A549 (cell line): ENCODE data around the gene SUSD3. TPM values are rescaled to one million over a fixed set of nuclear protein-coding genes. Genes with fewer than 3 reads are reported as not detected.

ENCODE experiments used
- ATAC-seq, 2 experiments: fragments of 200-7000 bp in 1 of 2; fragments of >200 bp in 1 of 2; cut with Nextera tagmentation in 1 of 2; cut with Tn5 transposase in 1 of 2; 3 replicates each; pipeline versions ENCODE4 v1.8.0 to v1.9.1; 2018 to 2020; ENCODE audit warnings: mild to moderate bottlenecking in 1 of 2, moderate library complexity in 1 of 2
- CTCF ChIA-PET: fragments of 300-600 bp; sonication (Branson Sonifier 250); formaldehyde crosslinking; extraction: SDS; loops from one replicate; lab custom pipeline; 2021; ENCODE audit warnings: antibody characterized with exemption, inconsistent platforms; lab: Yijun Ruan, JAX
- POLR2A ChIA-PET: fragments of 350-600 bp; formaldehyde crosslinking; extraction: SDS; loops from one replicate; lab custom pipeline; 2021; ENCODE audit warnings: antibody characterized with exemption, inconsistent platforms; lab: Yijun Ruan, JAX
- DNase-seq, 2 experiments: peaks; one replicate each; pipeline versions ENCODE4 v3.0.0 to v3.0.0-alpha.2; 2011 to 2016; ENCODE audit warnings: low read depth in 1 of 2, low spot score in 1 of 2
- FAIRE-seq: peaks from 2 replicates; lab custom pipeline; 2011; peaks lifted over from hg19 to GRCh38; lab: Jason Lieb, UNC
- H3K27ac ChIP-seq, 2 experiments: fragments of >200 bp; sonication (Bioruptor Twin); formaldehyde crosslinking; 3 replicates each; pipeline ENCODE4 v1.5.1; 2016 to 2017
- H3K4me1 ChIP-seq: fragments of >200 bp; sonication (Bioruptor Twin); formaldehyde crosslinking; 3 replicates; pipeline ENCODE4 v1.6.1; 2016
- H3K4me2 ChIP-seq: fragments of >200 bp; sonication (Bioruptor Twin); formaldehyde crosslinking; 3 replicates; pipeline ENCODE4 v1.6.1; 2016
- H3K4me3 ChIP-seq: fragments of >200 bp; sonication (Bioruptor Twin); formaldehyde crosslinking; 3 replicates; pipeline ENCODE4 v1.5.1; 2016
- H3K9me3 ChIP-seq: fragments of >200 bp; sonication (Bioruptor Twin); formaldehyde crosslinking; 3 replicates; pipeline ENCODE4 v1.6.1; 2016
- ATOH8 ChIP-seq: fragments of 250-450 bp; sonication (Bioruptor Pico); IDR thresholded peaks from 2 replicates; pipeline ENCODE4 v1.5.0; 2020; ENCODE audit warnings: low read depth, mild to moderate bottlenecking, moderate library complexity
- CBX2 ChIP-seq: fragments of 200-600 bp; sonication (generic); IDR thresholded peaks from 2 replicates; pipeline ENCODE4 v1.6.1; 2016; ENCODE audit warnings: low read depth, mild to moderate bottlenecking, borderline replicate concordance
- CHD4 ChIP-seq: fragments of 200-600 bp; sonication (generic); IDR thresholded peaks from 2 replicates; pipeline ENCODE4 v1.6.1; 2016; ENCODE audit warnings: antibody characterized with exemption, mild to moderate bottlenecking, borderline replicate concordance
- EHMT2 ChIP-seq: fragments of 200-600 bp; sonication (generic); IDR thresholded peaks from 2 replicates; pipeline ENCODE4 v1.6.1; 2016; ENCODE audit warnings: antibody characterized with exemption, low read depth, mild to moderate bottlenecking, moderate library complexity
- ELK1 ChIP-seq: fragments of 150-350 bp; IDR thresholded peaks from 2 replicates; pipeline ENCODE4 v1.6.1; 2014; ENCODE audit warnings: low read depth, mild to moderate bottlenecking, low read length
- FOSB ChIP-seq: fragments of 250-450 bp; sonication (Bioruptor Pico); IDR thresholded peaks from 2 replicates; pipeline ENCODE4 v1.5.0; 2020; ENCODE audit warnings: mild to moderate bottlenecking, moderate library complexity
- FOSL2 ChIP-seq, 2 experiments: fragments of 450-650 bp in 1 of 2; fragments of >200 bp in 1 of 2; sonication (Bioruptor Twin) in 1 of 2; formaldehyde crosslinking; IDR thresholded peaks; 2 replicates each; pipeline versions ENCODE4 v1.5.0 to v1.6.1; 2016 to 2020; ENCODE audit warnings: mild to moderate bottlenecking in 1 of 2, moderate library complexity in 1 of 2
- HES2 ChIP-seq: fragments of >200 bp; sonication (Bioruptor Twin); formaldehyde crosslinking; IDR thresholded peaks from 2 replicates; pipeline ENCODE4 v1.6.1; 2016
- HOXA7 ChIP-seq: fragments of 250-450 bp; sonication (Bioruptor Pico); IDR thresholded peaks from 2 replicates; pipeline ENCODE4 v1.5.0; 2020; ENCODE audit warnings: mild to moderate bottlenecking, moderate library complexity
- JUNB ChIP-seq: fragments of >200 bp; sonication (Bioruptor Twin); formaldehyde crosslinking; IDR thresholded peaks from 2 replicates; pipeline ENCODE4 v1.6.1; 2016
- MAFK ChIP-seq: fragments of 450-650 bp; IDR thresholded peaks from 2 replicates; pipeline ENCODE4 v1.6.1; 2014; ENCODE audit not compliant: partially characterized antibody
- MAZ ChIP-seq: fragments of 150-350 bp; IDR thresholded peaks from 2 replicates; pipeline ENCODE4 v1.6.1; 2014; ENCODE audit warnings: antibody characterized with exemption, low read depth, low read length, borderline replicate concordance
- NFE2L2 ChIP-seq: fragments of 150-350 bp; conservative IDR thresholded peaks from 2 replicates; pipeline ENCODE4 v1.6.1; 2014; ENCODE audit warnings: low read length
- PBX3 ChIP-seq: IDR thresholded peaks from 2 replicates; pipeline ENCODE4 v1.6.1; 2012
- PHF8 ChIP-seq: fragments of 200-600 bp; sonication (generic); IDR thresholded peaks from 2 replicates; pipeline ENCODE4 v1.6.1; 2016; ENCODE audit warnings: low read depth, mild to moderate bottlenecking, antibody characterized with exemption, moderate library complexity, borderline replicate concordance
- POLR2AphosphoS2 ChIP-seq: conservative IDR thresholded peaks from 2 replicates; pipeline ENCODE4 v1.6.1; 2012; ENCODE audit warnings: low read length, improper control_type of control experiment, inconsistent platforms
- RAD21 ChIP-seq, 2 experiments: fragments of >200 bp in 1 of 2; sonication (Bioruptor Twin) in 1 of 2; formaldehyde crosslinking in 1 of 2; IDR thresholded peaks in 1 of 2; conservative IDR thresholded peaks in 1 of 2; 2 replicates in 1 of 2; 3 replicates in 1 of 2; pipeline ENCODE4 v1.6.1; 2012 to 2018; ENCODE audit warnings: inconsistent platforms in 1 of 2
- RCOR1 ChIP-seq: fragments of 150-350 bp; IDR thresholded peaks from 2 replicates; pipeline ENCODE4 v1.6.1; 2014; ENCODE audit warnings: antibody characterized with exemption, low read length, low read depth
- REST ChIP-seq: fragments of 200-600 bp; sonication (generic); IDR thresholded peaks from 2 replicates; pipeline ENCODE4 v1.6.1; 2016; ENCODE audit warnings: antibody characterized with exemption, mild to moderate bottlenecking, moderate library complexity
- RFX5 ChIP-seq: fragments of 450-650 bp; IDR thresholded peaks from 2 replicates; pipeline ENCODE4 v1.7.1; 2014; ENCODE audit warnings: antibody characterized with exemption, mild to moderate bottlenecking, moderate library complexity
- SREBF2 ChIP-seq: fragments of 450-650 bp; IDR thresholded peaks from 2 replicates; pipeline ENCODE4 v1.6.1; 2014; ENCODE audit warnings: mild to moderate bottlenecking, moderate library complexity
- ZFP36 ChIP-seq: fragments of 450-650 bp; IDR thresholded peaks from 2 replicates; pipeline ENCODE4 v1.6.1; 2014; ENCODE audit warnings: borderline replicate concordance; ENCODE audit not compliant: partially characterized antibody
- ZSCAN20 ChIP-seq: fragments of 250-450 bp; sonication (Bioruptor Pico); IDR thresholded peaks from 2 replicates; pipeline ENCODE4 v1.8.0; 2022; ENCODE audit warnings: mild to moderate bottlenecking, moderate library complexity
- WGBS: methylation state at CpG from one replicate; pipeline ENCODE4 v1.1.6; 2017; ENCODE audit errors: missing lambda C conversion rate; 5-methylcytosine and 5-hydroxymethylcytosine counted together
- polyA plus RNA-seq, 4 experiments: library from polyadenylated mRNA; depleted of rRNA in 3 of 4; stranded (reverse); fragments of >200 nt; fragmentation: RNase III in 1 of 4; extraction: RNeasy Plus Mini Kit Qiagen cat#74134 plus additional on column Dnase treatment in 1 of 4; gene quantifications; 2 replicates in 3 of 4; 3 replicates in 1 of 4; pipeline ENCODE4 v1.2.3, GENCODE V29; 2011 to 2017

Gene SUSD3
- polyA plus RNA-seq, 2 of the 4 experiments (the other 2 are of a cell fraction): 0.27 to 0.34 TPM

- Histone ChIP-seq H3K9me3 (no peaks in the 10 kb centered on the region), H3K4me1 (no peaks in the 10 kb centered on the region), H3K4me3 (no peak overlapping the region), H3K4me2 (no peak overlapping the region), H3K27ac (no peak overlapping the region)
- WGBS: 79% methylated on average over 10 of the region's 10 CpGs
- ChIA-PET POLR2A (interaction anchor here (0.8 kb wide), 1 partner anchor 14 kb away, joined by 3 read pairs; no protein-coding TSS in a partner anchor), CTCF (interaction anchor here (0.9 kb wide), 1 partner anchor 14 kb away, joined by 4 read pairs; no protein-coding TSS in a partner anchor)
- ATAC-seq (no peak), DNase-seq (no peak), FAIRE-seq (no peak)
- no peak for TF ChIP-seq SREBF2
- no peak for TF ChIP-seq POLR2AphosphoS2
Observed at GRCh38 chr9:93081081-93081529, 22.6 kb downstream of the SUSD3 start.

- Histone ChIP-seq H3K4me3 (no peak overlapping the region), H3K4me2 (no peak overlapping the region), H3K27ac (no peak overlapping the region), H3K4me1 (no peaks in the 10 kb centered on the region), H3K9me3 (no peaks in the 10 kb centered on the region)
- ChIA-PET POLR2A (no interaction called here), CTCF (interaction anchor here (2.7 kb wide), 1 partner anchor 79 kb away, joined by 5 read pairs; no protein-coding TSS in a partner anchor)
- 85% methylated on average over 3 of the region's 3 CpGs for WGBS
- FAIRE-seq: no peak
- no peak for TF ChIP-seq MAFK
- TF ChIP-seq HOXA7: no peak
- TF ChIP-seq ATOH8 (CRISPR knock-in tag): no peak
- no peak for TF ChIP-seq MAZ
- no peak for TF ChIP-seq JUNB
- TF ChIP-seq EHMT2: no peak
- TF ChIP-seq ZFP36: no peak
- no peak for TF ChIP-seq PBX3
- no peak for TF ChIP-seq SREBF2
- no peak for TF ChIP-seq PHF8
- DNase-seq: no peak
- ATAC-seq: no peak
Observed at GRCh38 chr9:93081931-93082330, 23.4 kb downstream of the SUSD3 start.

GRCh38 chr9:93082841-93083411 lies 24.4 kb downstream of the SUSD3 start:
- POLR2A ChIA-PET: no interaction called here
- no peak for TF ChIP-seq FOSL2 (IDR thresholded peaks at IDR 0.05)
- TF ChIP-seq FOSL2 (CRISPR knock-in tag; IDR thresholded peaks at IDR 0.05): no peak
- no peak for TF ChIP-seq RCOR1
- no peak for TF ChIP-seq CHD4
- TF ChIP-seq ELK1: no peak
- no peak for TF ChIP-seq HOXA7
- TF ChIP-seq MAFK: no peak
- TF ChIP-seq CBX2: no peak
- no peak for TF ChIP-seq HES2
- TF ChIP-seq MAZ: no peak
- no peak for TF ChIP-seq ZSCAN20 (CRISPR knock-in tag)
- TF ChIP-seq NFE2L2: no peak
- TF ChIP-seq RFX5: no peak
- TF ChIP-seq PHF8: no peak
- no peak for TF ChIP-seq RAD21 (conservative IDR thresholded peaks at IDR 0.05 in 1 of 2, IDR thresholded peaks at IDR 0.05 in 1 of 2)
- TF ChIP-seq FOSB (CRISPR knock-in tag): no peak
- TF ChIP-seq REST: no peak
- FAIRE-seq (no peak), ATAC-seq (no peak; a peak in 2 of 6 replicates), DNase-seq (no peak)
- Histone ChIP-seq H3K9me3 (no peaks in the 10 kb centered on the region), H3K4me2 (no peak overlapping the region), H3K27ac (no peak overlapping the region), H3K4me3 (no peak overlapping the region), H3K4me1 (no peaks in the 10 kb centered on the region)
- CTCF ChIA-PET: interaction anchor here (2.7 kb wide), 1 partner anchor 80 kb away, joined by 5 read pairs; no protein-coding TSS in a partner anchor
- WGBS: 70% methylated on average over 9 of the region's 18 CpGs
